Measurements from ENCODE around the gene EDEM2.
"Not testable (repeated sequence)": the region's sequence is repeated elsewhere in the genome, so short reads cannot be mapped to it uniquely, and the experiment has no call there.

Gene EDEM2, protein sequence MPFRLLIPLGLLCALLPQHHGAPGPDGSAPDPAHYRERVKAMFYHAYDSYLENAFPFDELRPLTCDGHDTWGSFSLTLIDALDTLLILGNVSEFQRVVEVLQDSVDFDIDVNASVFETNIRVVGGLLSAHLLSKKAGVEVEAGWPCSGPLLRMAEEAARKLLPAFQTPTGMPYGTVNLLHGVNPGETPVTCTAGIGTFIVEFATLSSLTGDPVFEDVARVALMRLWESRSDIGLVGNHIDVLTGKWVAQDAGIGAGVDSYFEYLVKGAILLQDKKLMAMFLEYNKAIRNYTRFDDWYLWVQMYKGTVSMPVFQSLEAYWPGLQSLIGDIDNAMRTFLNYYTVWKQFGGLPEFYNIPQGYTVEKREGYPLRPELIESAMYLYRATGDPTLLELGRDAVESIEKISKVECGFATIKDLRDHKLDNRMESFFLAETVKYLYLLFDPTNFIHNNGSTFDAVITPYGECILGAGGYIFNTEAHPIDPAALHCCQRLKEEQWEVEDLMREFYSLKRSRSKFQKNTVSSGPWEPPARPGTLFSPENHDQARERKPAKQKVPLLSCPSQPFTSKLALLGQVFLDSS

DNA sequence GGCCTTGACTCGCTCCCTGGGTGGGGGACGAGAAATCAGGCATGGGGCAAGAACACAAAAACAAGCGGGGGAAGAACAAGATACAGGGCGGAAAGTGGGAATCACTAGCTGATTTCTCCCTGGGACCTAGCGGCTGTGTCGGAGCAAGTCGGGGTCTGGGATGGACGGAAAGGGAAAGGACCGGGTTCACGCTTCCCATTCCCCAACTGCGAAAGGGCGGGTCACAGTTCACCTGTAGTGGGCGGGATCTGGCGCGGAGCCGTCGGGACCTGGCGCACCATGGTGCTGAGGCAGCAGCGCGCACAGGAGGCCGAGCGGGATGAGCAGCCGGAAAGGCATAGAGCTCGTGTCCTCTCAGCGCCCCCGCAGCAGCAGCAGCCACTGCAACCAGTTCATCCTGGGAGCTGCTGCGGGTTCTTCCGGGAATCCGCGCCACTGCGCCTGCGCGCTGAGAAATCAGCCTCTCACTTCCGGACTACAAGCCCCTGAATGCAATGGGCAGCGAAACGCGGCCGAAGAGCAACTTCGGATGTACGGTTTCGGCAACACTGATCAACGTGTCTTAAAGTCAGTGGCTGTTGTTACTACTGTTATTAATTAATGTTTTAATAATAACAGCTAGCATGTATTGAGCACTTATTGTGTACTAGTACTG is at the start of gene EDEM2:
EDEM2 (minus strand) TSS at position 417 of the 655 bp plus-strand sequence; CDS start at position 339, 78 bp downstream.
- DNase-seq: peak; percentile 86

DNA sequence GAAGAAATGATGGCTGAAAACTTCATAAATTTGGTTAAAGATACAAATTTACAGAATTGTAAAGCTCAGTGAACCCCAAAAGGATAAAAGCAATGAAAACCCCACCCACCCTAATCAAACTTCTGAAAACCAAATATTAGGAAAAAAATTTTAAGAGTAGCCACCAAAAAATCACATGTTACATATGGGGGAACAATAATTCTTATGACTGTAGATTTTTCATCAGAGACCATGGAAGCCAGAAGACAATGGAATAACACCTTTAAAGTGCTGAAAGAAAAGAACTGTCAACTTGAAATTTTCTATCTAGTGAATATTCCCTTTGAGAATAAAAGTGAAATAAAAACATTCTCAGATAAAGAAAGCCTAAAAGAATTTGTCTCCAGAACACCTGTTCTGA is 49.2 kb upstream of the EDEM2 start:
- DNase-seq: no peak

DNA sequence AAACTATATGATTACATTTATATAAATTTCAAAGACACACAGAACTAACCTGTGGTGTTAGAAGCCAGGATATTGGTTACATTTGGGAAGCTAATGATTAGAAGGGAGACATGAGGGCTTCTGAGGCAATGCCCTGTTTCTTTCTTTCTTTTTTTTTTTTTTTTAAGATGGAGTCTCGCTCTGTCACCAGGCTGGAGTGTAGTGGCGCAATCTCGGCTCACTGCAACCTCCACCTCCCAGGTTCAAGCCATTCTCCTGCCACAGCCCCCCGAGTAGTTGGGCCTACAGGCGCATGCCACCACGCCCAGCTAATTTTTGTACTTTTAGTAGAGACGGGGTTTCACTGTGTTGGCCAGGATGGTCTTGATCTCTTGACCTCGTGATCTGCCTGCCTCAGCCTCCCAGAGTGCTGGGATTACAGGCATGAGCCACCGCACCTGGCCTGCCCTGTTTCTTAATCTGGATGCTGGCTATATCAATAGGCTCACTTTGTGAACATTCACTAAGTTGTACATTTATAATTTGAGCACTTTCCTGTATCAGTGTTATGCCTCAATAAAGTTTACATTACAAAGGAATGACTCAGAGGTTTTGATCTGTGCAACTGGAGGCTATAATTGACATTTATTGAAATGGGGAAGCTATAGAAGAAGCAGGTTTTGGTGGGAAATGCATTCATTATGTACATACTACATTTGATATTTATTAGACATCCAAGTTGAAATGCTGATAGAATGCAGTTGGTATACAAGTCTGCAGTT is 46.1 kb upstream of the EDEM2 start:
- DNase-seq: not testable (repeated sequence)

DNA sequence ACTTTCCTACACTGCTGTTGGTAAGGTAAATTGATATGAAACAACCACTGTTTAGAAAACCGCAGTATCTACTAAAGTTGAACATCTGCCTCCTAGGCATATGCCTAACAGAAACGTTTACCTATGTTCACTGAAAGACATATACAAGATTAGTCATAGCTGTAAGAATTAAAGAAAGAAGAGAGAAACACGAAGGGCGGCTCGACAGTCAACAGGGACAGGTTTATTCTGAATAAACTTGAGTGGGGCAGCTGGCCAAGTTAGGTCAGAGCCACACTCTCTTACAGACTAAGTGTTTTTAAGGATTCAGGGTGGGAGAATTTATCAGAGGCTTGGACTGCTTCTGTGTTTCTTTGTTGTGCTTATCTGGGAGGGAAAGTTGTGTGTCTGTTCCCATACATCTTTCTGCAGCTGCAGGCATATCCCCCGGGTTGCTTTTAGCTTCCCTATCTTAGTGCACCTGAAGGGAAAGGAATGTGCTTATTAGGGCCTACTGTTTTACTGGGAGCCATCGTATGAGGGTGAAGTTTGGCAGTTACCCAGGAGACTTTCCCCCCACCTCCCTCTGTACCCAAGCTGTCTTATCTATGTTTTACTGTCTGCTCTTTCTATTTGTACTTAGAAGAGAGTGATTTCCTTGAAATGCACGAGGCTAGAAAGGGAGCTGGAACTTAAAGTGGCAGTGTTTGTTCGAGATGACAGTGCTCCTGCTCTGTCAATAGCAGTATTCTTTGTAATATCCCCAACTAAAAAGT is 45.2 kb upstream of the EDEM2 start:
- no peak for DNase-seq

DNA sequence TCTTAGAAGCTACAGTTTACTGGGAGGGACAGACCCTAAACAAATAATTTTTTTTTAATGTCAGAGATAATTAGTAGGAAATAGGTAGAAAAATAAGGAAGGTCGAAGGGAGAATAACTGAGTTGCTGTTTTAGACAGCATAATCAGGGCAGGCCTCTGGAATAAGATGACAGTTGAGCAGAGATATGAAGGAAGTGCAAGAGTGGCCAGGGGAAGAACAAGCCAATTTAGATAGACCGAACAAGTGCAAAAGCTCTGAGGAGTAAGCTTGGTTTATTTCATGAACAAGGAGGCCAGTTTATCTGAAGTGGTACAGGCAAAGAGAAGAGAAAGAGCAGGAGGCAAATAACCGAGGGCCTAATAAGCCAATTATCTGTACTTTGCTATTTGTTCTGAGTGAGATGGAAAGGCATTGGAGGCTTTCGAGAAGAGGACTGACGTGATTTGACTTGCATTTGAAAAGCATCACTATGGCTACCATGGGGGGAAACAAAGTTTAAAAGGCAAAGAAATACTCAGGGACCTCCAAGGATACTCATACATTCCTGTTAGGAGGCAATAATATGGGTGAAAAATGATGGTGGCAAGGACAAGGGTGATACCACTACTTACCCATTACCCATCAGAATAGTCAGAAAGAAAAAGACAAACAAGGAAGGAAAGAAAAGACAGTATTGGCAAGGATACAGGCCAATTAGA is 44.4 kb upstream of the EDEM2 start:
- no peak for DNase-seq

DNA sequence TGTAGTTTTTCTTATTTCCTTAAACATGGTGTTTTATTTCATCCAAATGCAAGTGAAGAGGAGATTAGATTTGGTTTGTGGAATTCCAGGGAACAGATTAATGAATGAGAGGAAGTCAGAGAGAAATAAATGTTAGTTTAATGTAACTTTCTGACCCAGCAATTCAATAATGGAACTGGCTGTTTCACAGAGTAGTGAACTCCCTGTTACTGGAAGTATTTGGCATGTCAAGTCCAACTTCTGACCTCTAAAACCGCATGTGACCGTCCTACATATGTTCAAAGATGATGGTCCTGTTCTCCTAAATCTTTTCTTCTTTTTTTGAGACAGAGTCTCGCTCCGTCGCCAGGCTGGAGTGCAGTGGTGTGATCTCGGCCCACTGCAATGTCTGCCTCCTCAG is 43.4 kb upstream of the EDEM2 start:
- no peak for DNase-seq

DNA sequence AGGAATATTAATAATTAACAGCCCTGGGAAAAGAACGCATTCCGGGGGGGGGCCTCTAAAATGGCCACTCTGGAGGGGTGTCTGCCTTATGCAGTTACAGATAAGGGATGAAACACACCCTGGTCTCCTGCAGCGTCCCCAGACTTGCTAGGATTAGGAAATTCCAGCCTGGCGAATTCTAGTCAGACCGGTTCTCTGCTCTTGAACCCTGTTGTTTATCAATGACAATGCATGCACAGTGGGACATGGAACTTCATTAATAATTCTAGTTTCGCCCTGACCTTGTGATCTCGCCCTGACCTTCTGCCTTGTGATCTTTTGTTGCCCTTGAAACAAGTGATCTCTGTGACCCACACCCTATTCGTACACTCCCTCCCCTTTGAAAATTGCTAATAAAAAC is 42.1 kb upstream of the EDEM2 start:
- not testable (repeated sequence) for DNase-seq

DNA sequence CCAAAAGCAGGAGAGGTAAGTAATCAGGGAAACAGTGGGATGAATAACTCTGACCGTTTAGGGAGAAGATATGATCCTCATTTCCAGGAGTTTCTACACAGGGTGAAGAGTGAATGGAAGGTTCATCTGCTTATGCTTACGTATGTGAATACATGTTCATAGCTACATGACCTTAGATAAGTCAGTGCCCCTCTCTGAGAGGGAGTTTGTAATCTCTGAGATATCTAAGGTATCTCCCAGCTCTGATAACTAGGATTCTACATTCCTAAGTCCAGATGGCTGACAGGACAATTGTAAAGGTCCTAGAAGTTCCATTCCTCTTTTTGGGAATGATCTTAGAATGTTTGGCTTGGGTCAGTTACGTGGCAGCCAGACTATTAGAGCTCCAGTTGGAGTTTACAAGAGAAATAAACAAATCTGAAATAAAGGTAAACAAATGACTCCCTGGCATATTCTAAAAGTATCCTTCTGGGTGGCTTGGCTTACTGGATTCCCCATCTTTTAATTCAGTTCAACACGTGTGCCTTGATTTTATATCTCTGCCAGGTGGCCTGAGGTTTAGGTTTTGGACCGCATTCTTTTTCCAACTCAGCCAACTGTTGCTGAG is 40.6 kb upstream of the EDEM2 start:
- DNase-seq: no peak

DNA sequence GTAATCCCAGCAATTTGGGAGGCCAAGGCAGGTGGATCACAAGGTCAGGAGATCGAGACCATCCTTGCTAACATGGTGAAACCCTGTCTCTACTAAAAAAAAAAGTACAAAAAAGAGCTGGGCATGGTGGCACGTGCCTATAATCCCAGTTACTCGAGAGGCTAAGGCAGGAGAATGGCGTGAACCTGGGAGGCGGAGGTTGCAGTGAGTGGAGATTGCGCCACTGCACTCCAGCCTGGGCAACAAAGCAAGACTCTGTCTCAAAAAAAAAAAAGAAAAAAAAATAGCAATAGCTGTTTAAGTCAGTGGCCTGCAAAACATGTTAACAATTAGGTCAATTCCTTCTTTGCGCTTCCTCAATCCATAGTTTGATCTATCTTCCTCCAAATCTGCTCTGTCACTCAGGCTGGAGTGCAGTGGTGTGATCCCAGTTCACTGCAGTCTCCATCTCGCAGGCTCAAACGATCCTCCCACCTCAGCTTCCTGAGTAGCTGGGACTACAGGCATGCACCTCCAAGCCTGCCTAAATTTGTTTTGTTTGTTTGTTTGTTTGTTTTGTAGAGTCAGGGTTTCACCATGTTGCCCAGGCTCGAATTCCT is 39.7 kb upstream of the EDEM2 start:
- DNase-seq: not testable (repeated sequence)

DNA sequence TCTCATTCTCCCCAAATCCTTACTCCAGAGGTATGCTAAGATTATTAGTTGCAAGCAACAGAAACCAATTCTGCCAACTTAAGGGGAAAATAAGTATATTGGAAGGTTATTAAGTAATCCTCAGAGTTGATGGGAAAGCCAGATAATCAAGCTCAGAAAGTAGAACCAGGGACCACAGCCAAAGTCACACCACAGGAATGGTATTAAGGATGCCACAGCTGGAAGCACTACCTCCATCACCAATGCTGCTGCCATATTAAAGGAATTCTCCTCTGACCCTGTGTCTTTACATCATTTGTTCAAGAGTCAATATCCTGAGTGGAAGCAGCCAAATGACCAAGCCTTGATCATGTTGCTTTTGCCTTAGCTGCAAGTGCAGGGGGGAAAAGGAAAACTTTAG is 34.6 kb upstream of the EDEM2 start:
- DNase-seq: no peak

DNA sequence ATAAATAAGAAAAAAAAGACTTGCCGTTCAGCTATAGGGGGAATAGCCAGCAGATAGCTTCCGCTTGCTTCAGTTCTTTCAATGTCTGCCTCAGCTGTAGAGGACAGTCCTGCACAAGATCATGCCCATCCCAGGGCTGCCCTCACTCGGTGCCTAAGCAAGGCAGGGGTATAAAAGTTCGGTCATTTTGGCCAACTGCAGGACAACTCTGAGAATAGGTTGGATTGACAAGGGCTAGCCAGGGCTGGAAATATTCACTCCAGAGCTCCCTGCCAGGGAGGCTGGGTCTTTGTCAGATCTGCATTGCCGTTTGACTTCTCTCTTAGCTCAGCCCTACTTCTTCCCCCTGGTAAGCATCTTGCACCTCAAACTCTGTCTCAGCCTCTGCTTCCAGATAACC is 33.1 kb upstream of the EDEM2 start:
- DNase-seq: no peak

DNA sequence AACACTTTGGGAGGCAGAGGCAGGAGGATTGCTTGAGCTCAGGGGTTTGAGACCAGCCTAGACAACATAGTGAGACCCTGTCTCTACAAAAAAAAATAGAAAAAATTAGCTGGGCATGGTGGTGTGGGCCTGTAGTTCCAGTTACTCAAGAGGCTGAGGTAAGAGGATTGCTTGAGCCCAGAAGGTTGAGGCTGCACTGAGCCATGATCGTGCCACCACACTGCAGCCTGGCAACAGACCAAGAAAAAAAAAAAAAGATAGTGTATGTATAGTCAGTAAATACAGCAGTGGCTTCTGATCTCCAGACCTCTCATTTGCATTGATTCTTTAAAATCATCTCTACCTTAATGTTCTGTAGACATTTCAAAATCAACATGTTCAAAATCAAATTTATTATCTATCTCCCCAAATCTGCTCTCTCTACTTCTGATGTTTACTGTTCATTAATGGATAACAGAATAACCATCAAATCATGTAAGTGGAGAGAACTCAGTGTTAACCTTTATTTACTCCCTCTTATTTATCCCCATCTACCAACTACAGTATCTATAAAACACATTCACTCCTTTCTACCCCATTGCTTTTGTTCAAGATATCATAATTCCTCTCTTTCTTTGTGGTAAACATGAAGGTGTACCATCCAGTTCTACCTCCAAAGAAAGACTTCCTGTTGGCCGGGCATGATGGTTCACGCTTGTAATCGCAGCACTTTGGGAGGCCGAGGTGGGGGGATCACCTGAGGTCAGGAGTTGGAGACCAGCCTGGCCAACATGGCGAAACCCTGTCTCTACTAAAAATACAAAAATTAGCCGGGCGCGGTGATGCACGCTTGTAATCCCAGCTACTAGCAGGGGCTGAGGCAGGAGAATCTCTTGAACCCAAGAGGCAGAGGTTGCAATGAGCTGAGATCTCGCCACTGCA is 32.4 kb upstream of the EDEM2 start:
- DNase-seq: no peak

DNA sequence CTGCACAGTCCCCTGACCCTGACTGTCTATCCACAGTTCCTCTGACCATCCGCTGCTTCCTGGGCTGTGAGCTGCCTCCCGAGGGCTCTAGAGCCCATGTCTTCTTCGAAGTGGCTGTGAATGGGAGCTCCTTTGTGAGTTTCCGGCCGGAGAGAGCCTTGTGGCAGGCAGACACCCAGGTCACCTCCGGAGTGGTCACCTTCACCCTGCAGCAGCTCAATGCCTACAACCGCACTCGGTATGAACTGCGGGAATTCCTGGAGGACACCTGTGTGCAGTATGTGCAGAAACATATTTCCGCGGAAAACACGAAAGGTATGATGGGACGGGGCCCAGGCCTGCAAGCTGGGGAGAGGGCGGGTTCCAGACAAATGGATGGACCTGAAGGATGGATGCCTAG is 29.0 kb upstream of the EDEM2 start:
- DNase-seq: no peak

DNA sequence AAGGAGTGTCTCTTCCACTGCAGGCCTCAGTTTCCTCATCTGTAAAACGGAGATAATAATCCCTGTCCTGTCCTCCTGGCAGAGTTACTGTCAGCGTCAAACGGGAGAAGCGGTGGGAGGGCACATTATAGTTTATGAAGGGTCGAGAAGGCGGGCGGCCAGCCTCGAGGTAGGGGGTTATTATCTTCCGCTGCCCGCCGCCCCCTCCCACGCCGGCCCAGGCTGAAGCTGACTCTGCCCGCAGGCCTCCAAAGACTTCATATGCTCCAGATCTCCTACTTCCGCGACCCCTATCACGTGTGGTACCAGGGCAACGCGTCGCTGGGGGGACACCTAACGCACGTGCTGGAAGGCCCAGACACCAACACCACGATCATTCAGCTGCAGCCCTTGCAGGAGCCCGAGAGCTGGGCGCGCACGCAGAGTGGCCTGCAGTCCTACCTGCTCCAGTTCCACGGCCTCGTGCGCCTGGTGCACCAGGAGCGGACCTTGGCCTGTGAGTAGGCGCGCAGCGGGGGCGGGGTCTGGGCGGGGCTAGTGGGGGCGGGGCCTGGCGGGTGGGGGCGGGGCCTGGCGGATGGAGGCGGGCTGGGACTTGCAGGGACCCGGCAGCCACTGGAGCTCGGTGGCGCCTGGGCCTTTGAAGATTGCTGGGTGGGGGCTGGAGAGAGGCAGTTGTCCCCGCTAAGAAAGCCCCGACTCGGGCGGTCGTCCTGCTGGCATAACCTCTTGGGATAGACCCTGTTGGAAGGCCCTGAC is 27.5 kb upstream of the EDEM2 start:
- DNase-seq: no peak

DNA sequence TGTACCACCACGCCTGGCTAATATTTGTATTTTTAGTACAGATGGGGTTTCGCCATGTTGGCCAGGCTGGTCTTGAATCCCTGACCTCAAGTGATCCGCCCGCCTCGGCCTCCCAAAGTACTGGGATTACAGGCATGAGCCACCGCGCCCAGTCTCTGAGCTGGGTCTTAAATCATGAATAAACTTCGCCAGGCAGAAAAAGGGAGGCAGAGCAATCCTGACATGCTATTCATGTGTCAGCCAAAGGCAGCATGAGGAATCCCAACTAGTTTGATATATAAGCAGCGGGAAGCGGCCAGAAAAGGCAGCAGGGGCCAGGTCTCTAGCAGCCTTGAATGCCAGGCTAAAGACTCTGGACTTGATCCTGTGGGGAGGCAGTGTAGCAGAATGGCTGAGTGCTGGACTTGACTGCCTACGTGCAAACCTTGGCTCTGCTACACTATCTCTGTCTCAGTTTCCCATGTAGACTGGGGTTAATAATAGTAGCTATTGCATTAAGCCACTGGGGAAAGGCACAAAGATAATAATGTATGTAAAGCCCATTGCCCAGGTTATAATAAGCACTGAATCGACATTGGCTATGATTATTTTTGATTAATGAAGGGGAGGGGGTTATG is 26.5 kb upstream of the EDEM2 start:
- no peak for DNase-seq

DNA sequence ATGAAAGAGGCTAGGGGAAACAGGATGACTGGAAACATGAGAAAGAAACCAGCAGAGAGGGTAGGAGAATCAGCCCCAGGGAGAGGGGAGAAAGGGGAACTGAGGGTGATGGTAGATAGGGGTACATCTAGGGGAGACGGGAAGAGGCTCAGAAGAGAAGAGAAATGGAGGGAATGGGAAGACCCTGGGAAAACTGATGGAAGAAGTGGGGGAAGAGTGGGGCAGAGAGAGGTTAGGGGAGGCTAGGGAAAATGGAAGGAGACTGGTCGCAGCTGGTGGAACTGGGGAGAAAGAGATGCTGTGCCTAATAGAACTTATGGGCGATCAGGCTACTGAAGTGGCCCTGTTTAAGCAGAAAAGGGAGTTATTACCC is 25.3 kb upstream of the EDEM2 start:
- DNase-seq: no peak

DNA sequence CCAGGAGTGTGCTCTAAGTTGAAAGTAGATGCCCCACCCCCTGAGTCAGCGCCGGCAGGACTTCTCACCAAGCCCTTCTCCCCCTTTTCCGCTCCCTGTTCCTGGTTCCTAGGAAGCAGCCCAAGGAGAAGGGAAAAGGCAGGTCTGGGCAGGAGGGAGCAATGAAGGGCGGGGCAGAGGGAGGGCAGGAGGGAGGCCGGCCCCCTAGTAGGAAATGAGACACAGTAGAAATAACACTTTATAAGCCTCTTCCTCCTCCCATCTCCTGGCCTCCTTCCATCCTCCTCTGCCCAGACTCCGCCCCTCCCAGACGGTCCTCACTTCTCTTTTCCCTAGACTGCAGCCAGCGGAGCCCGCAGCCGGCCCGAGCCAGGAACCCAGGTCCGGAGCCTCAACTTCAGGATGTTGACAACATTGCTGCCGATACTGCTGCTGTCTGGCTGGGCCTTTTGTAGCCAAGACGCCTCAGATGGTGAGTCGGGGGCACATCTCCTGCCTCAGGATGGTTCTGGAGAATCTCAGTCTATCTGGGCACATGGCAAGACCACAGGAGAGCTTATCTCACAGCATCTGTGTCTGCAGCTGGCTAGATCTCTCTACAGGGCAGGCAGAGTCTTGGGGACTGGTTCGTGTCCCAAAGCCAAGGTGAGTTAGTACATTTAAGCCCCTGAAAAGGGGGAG is 24.8 kb upstream of the EDEM2 start, which contains the start of gene PROCR:
PROCR (plus strand) TSS at position 320 of the 681 bp plus-strand sequence; CDS start at position 403, 83 bp downstream.
- peak; percentile 84 for DNase-seq

DNA sequence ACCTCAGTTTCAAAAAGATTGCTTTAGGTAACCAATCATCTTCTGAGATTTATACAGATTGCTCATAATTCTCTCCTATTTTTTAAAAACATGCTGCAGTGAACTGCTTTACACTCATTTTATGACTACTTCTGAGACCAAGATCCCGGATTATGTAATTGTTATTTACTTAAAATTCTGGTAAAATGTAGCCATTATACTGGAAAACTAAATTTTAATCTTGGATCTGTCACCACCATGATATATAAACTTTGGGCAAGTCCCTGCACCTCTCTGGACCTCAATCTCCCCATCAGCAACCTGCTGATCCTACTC is 24.3 kb upstream of the EDEM2 start:
- DNase-seq: no peak
